Activated T-cell treated with anti-CD3 and anti-CD28 coated beads, Interleukin-2, amount 50 U/mL, for 72 hours (primary cell): ENCODE results near the gene CD52. TPM values are rescaled to one million over a fixed set of nuclear protein-coding genes. Genes with fewer than 3 reads are reported as not detected.
A peak's percentile ranks its signal among the peaks of the same experiment; 100 is the strongest.

ENCODE experiments used
- ATAC-seq, 2 donors: fragments of 150-1000 bp; cut with Tn5 transposase; replicated peaks in 1 of 2; 2 replicates each; pipeline ENCODE4 v1.10.0; 2021; ENCODE audit warnings: moderate library complexity in 2 of 2, mild to moderate bottlenecking in 1 of 2
- DNase-seq, 2 donors: peaks; one replicate each; pipeline ENCODE4 v3.0.0; 2021 to 2022; ENCODE audit warnings: mixed read lengths in 1 of 2
- H3K27ac Mint-ChIP-seq: one replicate; pipeline ENCODE4 v1.8.0; 2022; ENCODE audit warnings: mild to moderate bottlenecking, moderate library complexity, mixed read lengths
- H3K27me3 Mint-ChIP-seq: one replicate; pipeline ENCODE4 v1.8.0; 2022; ENCODE audit warnings: low read depth, mixed read lengths
- H3K36me3 Mint-ChIP-seq, 2 donors: one replicate each; pipeline ENCODE4 v1.8.0; 2022; ENCODE audit warnings: mixed read lengths in 2 of 2, mild to moderate bottlenecking in 1 of 2; ENCODE audit not compliant: insufficient read depth in 2 of 2
- H3K4me1 Mint-ChIP-seq: one replicate; pipeline ENCODE4 v1.8.0; 2022; ENCODE audit warnings: low read depth, mixed read lengths
- H3K4me3 Mint-ChIP-seq, 2 donors: one replicate each; pipeline ENCODE4 v1.8.0; 2022; ENCODE audit warnings: mild to moderate bottlenecking in 2 of 2, mixed read lengths in 2 of 2, moderate library complexity in 2 of 2
- H3K9me3 Mint-ChIP-seq, 2 donors: one replicate each; pipeline ENCODE4 v1.8.0; 2022; ENCODE audit warnings: mixed read lengths in 2 of 2
- total RNA-seq, 2 donors: library from RNA; stranded (reverse); gene quantifications; one replicate each; pipeline ENCODE4 v1.2.3, GENCODE V29; 2022

Gene CD52, protein sequence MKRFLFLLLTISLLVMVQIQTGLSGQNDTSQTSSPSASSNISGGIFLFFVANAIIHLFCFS
- total RNA-seq, result 100 to 1,000 TPM; 213 to 245 TPM

DNA sequence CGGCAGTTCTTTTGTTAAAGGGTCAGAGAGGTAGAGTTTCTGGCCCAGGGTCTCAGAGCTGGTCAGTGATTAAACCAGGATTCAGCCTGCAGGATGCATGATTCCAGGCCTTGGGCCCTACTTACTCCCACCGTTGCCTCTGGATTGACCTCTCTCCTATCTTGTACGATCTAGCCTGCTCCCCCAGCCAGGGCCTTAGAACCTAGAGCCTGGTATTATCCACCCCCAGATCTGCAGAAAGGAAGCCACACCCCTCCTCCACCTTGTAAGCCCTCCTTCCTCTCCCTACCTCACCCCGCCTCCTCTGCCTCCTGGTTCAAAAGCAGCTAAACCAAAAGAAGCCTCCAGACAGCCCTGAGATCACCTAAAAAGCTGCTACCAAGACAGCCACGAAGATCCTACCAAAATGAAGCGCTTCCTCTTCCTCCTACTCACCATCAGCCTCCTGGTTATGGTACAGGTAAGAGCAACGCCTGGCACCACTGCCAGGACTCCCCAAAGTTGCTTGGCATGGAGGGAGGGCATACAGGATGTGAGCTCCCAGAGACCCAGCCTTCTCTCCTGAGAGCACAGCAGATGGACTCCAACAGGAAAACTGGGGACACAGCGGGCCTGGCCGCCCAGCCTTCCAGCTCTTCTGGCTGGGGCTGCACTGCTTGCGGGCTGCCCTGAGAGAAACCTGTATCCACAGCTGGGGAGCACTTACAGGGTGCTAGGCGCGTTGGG lies at the start of gene CD52:
CD52 (plus strand) TSS at position 347 of the 726 bp plus-strand sequence; CDS start at position 407, 60 bp downstream.
- H3K36me3 Mint-ChIP-seq, result peaks cover 5 to 6% of the 10 kb centered on the region in 2 donors
- no peaks in the 10 kb centered on the region for H3K27me3 Mint-ChIP-seq
- peak within 1 kb of the TSS; percentile 96 to 97 for H3K4me3 Mint-ChIP-seq
- peaks cover 78% of the 10 kb centered on the region for H3K4me1 Mint-ChIP-seq
- DNase-seq (peak; percentile 72 to 76), ATAC-seq (peak; percentile 53 to 64)
- H3K27ac Mint-ChIP-seq, result peak within 1 kb of the TSS; percentile 81
- H3K9me3 Mint-ChIP-seq, result no peaks in the 10 kb centered on the region

DNA sequence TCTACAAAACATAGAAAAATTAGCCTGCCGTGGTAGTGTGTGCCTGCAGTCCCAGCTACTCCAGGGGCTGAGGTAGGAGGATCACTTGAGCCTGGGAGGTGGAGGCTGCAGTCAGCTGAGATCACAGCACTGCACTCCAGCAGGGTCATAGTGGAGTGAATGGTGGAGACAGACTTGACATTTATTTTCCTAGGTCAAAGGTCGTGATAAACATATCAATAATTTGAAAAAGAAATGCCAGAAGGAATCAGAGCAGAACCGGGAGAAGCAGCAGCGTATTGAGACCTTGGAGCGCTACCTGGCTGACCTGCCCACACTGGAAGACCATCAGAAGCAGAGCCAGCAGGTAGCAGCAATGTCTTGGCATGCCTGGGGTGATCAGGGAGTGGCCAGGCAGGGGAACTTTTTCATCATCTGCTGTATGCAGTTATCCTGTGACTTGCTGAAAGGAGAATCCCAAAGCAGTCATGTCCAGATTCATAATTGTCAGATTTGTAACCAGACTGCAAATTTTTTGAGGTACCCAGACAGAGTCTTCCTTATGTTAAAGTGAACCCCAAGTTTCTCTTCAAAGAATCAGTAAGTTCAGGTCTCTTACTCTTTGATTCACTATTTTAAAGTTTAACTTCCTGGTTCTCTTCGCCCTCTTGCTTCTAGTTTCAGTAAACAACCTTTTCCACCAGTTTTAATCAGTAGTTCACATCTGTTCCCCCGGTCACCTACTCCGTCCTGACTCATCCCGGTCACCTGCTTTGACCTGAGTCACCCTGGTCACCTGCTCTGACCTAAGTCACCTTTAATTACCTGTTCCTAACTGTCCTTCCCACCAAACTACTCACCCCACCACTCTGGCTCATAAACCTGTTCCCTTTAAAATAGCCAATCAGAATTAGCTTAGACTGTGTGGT lies 49.2 kb upstream of the CD52 start:
- DNase-seq, result no peak
- no peak for ATAC-seq
- H3K27ac Mint-ChIP-seq, result no peak overlapping the region
- peaks cover 6 to 8% of the 10 kb centered on the region in 2 donors for H3K9me3 Mint-ChIP-seq
- peaks cover 10% of the 10 kb centered on the region for H3K4me1 Mint-ChIP-seq
- H3K27me3 Mint-ChIP-seq, result no peaks in the 10 kb centered on the region
- H3K4me3 Mint-ChIP-seq, result no peak overlapping the region
- peaks cover 23 to 53% of the 10 kb centered on the region in 2 donors for H3K36me3 Mint-ChIP-seq

DNA sequence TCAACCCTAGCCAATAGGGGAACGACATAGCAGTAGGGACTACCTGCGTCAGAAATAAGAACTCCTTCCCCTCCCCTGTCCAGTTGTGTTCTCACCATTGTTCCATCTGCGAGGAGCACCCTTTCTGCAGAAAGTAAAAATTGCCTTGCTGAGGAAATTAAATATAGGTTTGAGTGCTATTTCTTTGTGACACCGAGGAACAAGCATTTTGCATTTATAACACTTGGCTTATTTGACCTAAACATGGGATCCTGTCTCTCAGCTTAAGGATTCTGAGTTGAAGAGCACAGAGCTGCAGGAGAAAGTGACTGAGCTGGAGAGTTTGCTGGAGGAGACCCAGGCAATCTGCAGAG lies 48.6 kb upstream of the CD52 start:
- Mint-ChIP-seq H3K9me3 (peaks cover 6 to 8% of the 10 kb centered on the region in 2 donors), H3K36me3 (peaks cover 23 to 53% of the 10 kb centered on the region in 2 donors), H3K4me1 (peaks cover 13% of the 10 kb centered on the region), H3K27ac (no peak overlapping the region), H3K27me3 (no peaks in the 10 kb centered on the region), H3K4me3 (no peak overlapping the region)
- no peak for ATAC-seq
- DNase-seq, result no peak

DNA sequence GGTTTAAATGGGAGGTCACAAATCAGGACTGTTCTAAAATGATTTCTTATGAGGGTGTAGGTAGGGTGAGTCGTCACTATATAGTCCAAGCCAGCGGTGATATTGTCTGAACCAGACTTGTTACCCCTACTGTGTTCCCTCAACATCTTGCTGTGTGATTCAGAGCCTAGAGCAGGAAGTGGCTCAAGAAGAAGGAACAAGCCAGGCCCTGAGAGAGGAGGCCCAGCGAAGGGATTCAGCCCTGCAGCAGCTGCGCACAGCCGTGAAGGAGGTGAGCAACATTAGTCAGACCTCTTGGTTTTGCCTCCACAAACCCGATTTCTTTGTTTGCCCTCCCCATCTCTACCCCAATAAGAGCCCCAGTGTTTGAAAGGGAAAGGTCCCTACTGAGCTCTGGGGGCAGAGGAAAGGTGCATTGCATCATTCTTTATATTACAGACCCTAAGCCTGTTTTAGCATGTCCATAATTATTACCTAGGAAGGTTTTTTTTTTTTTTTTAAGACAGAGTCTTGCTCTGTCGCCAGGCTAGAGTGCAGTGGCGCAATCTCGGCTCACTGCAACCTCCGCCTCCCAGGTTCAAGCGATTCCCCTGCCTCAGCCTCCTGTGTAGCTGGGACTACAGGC lies 42.8 kb upstream of the CD52 start:
- peak overlapping the region; percentile 66 for H3K27ac Mint-ChIP-seq
- ATAC-seq (no peak), DNase-seq (peak in 1 of 2 donors; percentile 38)
- H3K4me1 Mint-ChIP-seq, result peaks cover 59% of the 10 kb centered on the region
- H3K36me3 Mint-ChIP-seq, result peaks cover 6 to 20% of the 10 kb centered on the region in 2 donors
- no peaks in the 10 kb centered on the region for H3K27me3 Mint-ChIP-seq
- H3K9me3 Mint-ChIP-seq, result no peaks in the 10 kb centered on the region
- peak overlapping the region in 1 of 2 donors; percentile 47 for H3K4me3 Mint-ChIP-seq

DNA sequence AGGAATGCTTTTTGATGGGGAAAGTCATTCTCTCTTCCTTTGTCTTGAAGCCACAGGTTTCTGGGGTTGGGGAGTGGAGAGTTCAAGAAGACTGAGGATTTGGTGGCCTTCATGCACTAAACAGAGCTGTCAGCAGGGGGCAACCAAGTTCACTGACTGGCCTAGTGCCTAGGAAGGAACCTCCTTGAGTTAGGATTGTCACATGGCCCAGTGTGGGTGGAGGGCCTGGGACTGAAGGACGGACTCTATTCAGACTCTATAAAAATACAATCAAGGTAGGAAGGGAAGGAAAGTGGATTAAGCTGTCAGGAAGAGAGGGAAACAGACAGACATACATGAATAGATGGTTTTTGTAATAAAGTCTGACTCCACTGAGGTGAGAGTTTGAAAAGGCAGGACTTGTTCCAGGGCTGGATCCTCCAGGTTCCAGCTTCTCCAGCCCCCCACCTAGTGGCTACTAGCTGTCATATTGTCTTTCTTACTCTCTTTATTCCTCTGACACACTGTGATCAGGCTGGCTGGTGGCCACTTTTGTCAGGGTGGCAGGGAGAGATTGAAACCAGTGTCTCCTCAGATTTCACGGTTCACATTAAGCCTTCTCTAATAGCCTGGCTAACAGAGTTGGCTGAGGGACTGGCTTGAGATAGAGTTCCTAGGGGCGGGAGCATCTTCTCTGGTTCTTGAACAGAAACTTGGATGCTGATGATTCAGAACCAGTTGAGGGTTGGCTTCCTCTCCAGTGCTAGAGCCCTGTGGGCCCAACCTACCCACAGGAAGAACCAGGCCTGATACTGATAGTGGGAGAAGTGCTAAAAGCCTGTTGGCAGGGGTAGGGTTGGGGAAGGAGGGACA lies 42.0 kb upstream of the CD52 start:
- peaks cover 64% of the 10 kb centered on the region for H3K4me1 Mint-ChIP-seq
- peaks cover 4 to 13% of the 10 kb centered on the region in 2 donors for H3K36me3 Mint-ChIP-seq
- DNase-seq (peak; percentile 76 to 78), ATAC-seq (peak; percentile 64 to 75)
- H3K9me3 Mint-ChIP-seq, result no peaks in the 10 kb centered on the region
- H3K27ac Mint-ChIP-seq, result peak overlapping the region; percentile 95
- peak overlapping the region; percentile 47 to 70 for H3K4me3 Mint-ChIP-seq
- no peaks in the 10 kb centered on the region for H3K27me3 Mint-ChIP-seq

DNA sequence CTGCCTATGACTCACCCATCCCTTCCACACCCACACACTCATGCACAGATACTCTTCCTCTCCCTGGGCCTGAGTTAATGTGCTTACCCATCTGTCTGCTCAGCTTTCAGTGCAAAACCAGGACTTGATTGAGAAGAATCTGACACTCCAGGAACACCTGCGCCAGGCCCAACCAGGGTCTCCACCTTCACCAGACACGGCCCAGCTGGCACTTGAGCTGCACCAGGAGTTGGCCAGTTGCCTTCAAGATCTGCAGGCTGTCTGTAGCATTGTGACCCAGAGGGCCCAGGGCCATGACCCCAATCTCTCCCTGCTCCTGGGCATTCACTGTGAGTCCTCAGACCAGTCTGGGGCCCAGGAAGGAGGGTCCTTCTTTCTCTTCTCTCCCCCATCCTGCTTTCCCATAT lies 41.3 kb upstream of the CD52 start:
- H3K36me3 Mint-ChIP-seq, result peaks cover 4 to 18% of the 10 kb centered on the region in 2 donors
- no peaks in the 10 kb centered on the region for H3K27me3 Mint-ChIP-seq
- ATAC-seq (no peak), DNase-seq (no peak)
- H3K27ac Mint-ChIP-seq, result peak overlapping the region; percentile 5
- no peaks in the 10 kb centered on the region for H3K9me3 Mint-ChIP-seq
- peak overlapping the region; percentile 47 to 70 for H3K4me3 Mint-ChIP-seq
- peaks cover 70% of the 10 kb centered on the region for H3K4me1 Mint-ChIP-seq

DNA sequence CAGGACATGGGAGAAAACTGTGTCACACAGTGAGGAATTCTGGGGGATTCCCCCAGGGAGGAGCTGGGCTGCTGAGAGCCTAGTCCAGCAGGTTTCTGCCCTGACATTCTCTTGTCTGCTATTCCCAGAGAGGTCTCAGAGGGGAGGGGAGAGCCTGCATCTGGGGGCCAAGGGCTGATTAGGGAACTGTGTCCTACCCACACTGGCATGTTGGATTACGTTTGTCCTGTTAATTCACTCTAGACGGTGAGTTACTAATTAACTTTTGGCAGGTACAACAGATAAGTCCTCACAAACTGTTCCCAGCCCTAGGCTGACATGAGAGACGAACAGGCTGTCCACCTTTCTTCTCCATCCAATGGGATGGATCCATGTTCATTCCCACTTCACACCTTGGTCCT lies 40.5 kb upstream of the CD52 start:
- DNase-seq (no peak), ATAC-seq (no peak)
- no peaks in the 10 kb centered on the region for H3K27me3 Mint-ChIP-seq
- peak overlapping the region; percentile 47 to 70 for H3K4me3 Mint-ChIP-seq
- H3K36me3 Mint-ChIP-seq, result peaks cover 4 to 17% of the 10 kb centered on the region in 2 donors
- H3K9me3 Mint-ChIP-seq, result no peaks in the 10 kb centered on the region
- H3K27ac Mint-ChIP-seq, result peak overlapping the region; percentile 92
- peaks cover 78% of the 10 kb centered on the region for H3K4me1 Mint-ChIP-seq

DNA sequence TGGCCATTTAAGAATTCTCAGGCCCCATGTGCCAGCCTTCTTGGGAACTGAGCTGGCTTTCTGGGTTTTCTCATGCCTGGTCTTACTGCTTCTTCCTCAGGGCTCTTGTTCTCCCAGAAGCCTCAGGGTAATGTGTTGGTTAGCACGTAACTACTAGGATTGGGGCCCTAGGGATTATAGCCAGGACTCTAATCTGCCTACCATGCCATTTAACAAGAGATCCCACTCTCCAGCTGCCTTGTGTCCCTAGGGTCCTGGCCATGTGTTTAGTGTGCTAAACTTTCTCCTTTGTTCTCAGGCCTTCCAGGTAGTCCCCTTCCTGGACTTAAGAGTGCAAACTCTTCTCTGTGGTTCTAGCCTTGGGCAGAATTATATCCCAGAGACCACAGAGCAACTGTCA lies 40.0 kb upstream of the CD52 start:
- ATAC-seq (no peak), DNase-seq (no peak)
- Mint-ChIP-seq H3K36me3 (peaks cover 4 to 17% of the 10 kb centered on the region in 2 donors), H3K4me1 (peaks cover 83% of the 10 kb centered on the region), H3K27ac (peak overlapping the region; percentile 92), H3K4me3 (peak overlapping the region in 1 of 2 donors; percentile 41), H3K27me3 (no peaks in the 10 kb centered on the region), H3K9me3 (no peaks in the 10 kb centered on the region)

DNA sequence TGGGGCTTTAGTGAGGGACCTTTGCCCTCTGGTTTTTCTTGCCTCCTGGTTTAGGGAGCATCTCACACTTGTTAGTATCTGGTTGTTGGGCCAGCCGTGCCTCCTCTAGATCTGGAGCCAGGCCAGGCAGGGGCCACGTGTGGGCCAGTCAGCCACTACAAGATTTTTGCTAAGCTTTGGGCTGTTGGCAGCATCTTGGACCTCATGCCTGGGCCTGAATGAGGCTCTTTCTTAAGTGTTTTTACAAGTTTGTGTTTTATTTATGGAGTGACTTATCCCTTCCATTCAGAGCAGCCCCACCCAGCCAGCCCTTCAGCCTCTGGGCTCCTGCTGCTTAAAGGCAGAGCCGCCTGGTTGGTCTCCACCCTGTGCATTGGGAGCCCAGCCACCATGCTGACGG lies 39.5 kb upstream of the CD52 start:
- ATAC-seq, result no peak
- Mint-ChIP-seq H3K4me3 (peak overlapping the region in 1 of 2 donors; percentile 41), H3K9me3 (no peaks in the 10 kb centered on the region), H3K27ac (peak overlapping the region; percentile 92), H3K27me3 (no peaks in the 10 kb centered on the region), H3K36me3 (peaks cover 2 to 16% of the 10 kb centered on the region in 2 donors), H3K4me1 (peaks cover 89% of the 10 kb centered on the region)
- DNase-seq, result no peak

DNA sequence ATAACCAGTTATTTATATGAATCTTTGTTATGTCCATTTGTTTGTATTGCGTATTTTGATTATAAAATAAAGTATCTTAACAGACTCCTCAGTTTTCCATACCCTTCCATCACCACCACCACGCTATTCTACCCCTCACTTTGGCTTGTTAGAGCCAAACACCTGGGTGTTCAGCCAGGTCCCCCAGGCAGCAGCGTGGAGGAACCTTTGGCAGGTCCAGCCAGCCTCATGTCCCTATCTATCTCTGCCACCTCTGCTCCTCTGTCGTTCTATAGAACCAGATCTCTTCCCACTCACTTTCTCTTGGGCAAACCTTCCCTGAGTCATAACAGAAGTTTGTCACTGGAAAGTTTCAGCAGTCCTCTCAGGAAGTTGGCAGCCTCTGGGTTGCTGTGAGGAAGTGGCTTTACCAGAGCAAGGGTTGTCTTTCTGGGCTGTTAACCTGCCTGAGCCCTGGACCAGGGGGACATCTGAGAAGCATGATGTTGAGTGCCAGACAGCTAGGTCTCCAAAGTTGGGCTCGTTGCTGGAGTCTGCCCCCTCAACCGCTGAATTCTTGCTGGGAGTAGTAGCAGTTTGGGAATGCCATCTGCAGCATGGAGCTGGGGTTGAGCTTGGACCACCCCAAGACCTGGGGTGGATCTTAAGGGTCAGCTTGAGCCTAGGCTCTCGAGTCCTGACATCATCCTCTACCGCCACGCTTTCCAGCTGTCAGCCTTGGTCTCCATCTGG lies 38.9 kb upstream of the CD52 start:
- DNase-seq, result peak; percentile 41 to 61
- Mint-ChIP-seq H3K36me3 (peaks cover 2 to 16% of the 10 kb centered on the region in 2 donors), H3K4me1 (peaks cover 94% of the 10 kb centered on the region), H3K27me3 (no peaks in the 10 kb centered on the region), H3K27ac (peak overlapping the region; percentile 92), H3K9me3 (no peaks in the 10 kb centered on the region), H3K4me3 (peak overlapping the region; percentile 87 to 97)
- ATAC-seq, result peak; percentile 20

DNA sequence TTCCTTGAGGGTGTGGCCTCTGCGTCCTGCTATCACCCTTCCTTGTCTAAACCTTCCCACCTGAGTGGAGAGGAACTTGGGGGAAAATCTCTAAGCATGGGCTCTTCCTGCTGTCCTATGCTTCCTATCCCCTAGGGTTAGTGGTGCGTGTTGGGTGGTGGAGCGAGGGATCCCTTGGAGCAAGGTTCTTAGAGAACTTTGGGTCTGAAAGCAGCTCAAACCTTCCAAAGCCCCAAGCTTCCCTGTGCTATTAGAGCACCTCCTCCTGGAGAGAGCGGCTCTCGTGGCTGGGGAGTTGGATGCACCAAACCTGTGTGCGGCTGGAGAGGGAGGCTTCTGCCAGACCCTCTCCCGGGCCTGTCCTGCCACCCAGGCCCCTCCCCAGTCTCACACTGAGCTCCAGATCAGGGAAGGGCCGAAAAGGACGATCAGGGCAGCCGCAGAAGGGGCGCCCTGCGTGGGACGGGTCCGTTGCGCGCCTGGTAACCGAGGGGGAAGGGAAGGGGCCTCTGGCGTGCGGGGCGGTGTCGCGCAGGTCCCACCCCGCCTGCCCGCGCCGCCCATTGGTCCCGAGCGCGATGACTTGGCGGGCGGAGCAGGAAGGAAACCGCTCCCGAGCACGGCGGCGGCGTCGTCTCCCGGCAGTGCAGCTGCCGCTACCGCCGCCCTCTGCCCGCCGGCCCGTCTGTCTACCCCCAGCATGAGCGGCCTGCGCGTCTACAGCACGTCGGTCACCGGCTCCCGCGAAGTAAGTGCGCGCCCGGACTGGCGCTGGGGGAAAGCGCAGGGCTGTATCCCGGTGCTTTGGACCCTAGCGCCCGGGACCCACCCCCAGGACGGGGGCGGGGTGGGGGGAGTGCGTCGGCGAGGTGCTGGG lies 38.1 kb upstream of the CD52 start, which contains the start of gene SH3BGRL3:
SH3BGRL3 (plus strand) TSS at position 631 of the 877 bp plus-strand sequence; CDS start at position 701, 70 bp downstream.
- H3K36me3 Mint-ChIP-seq, result peaks cover 2 to 14% of the 10 kb centered on the region in 2 donors
- peak within 1 kb of the TSS; percentile 92 for H3K27ac Mint-ChIP-seq
- H3K27me3 Mint-ChIP-seq, result no peaks in the 10 kb centered on the region
- peak; percentile 90 for DNase-seq
- no peaks in the 10 kb centered on the region for H3K9me3 Mint-ChIP-seq
- ATAC-seq, result peak; percentile 59 to 70
- peaks cover 94% of the 10 kb centered on the region for H3K4me1 Mint-ChIP-seq
- peak within 1 kb of the TSS; percentile 87 to 97 for H3K4me3 Mint-ChIP-seq
